ENCODE data around the gene SPATA31D1. TPM values are rescaled to one million over a fixed set of nuclear protein-coding genes. Genes with fewer than 3 reads are reported as not detected.
A peak's percentile ranks its signal among the peaks of the same experiment; 100 is the strongest.

SPATA31D1 gene
- polyA plus RNA-seq, 1 donor: not detected

DNA sequence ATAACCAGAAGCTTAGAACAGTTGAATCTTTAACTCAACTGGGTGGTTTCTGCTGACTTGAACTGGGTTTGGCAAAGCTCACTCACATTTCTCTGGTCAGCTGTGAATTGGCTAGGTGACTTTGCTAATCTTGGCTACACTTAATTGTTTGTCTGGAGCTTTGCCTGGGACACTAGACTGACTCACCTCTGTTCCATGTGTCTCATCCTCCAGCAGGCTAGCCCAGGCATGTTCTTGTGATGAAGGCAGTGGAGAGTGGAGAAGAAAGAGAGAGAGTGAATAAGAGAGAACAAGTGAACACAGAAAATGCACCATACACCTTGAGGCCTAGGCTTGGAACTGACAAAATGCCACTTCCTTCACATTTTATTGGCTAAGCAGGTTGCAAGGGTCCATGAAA lies 32.6 kb downstream of the SPATA31D1 start:
- no peak for DNase-seq

DNA sequence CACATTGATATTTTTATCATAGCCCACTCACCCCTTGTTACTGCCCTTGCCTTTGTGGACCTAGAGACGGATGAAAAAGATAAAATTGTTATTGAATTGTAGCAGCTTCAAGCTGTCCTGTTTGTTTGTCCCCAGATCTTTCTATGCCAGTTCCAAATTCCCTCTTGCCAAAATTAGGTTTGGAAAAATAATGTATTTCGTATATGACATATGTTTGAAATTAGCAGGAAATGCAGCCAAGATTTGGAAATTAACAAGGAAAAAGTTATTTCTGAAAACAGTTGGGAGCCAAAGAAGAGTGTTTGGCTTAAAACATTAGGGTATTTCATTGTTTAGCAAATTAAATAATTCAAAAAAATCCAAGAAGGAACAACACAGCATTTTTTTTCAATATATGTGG lies 33.5 kb downstream of the SPATA31D1 start:
- no peak for DNase-seq

DNA sequence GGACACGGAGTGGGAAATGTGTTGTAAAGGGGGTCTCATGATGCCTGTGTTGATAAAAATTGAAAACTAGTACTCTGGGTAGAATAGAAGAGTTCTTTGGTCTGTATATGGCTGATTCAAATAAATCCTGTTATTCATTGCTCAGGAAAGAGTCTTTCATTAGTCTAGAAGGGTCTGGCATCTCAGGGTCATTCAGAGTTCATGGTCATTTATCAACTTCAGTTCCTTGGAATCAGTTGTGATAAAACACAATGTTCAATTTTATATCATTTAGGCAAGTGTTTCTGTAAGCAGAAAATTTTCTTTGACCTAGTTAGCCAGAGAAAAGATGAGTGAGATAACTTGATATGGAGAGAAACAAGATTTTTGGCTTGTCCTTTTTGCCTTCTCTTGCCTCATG lies 36.3 kb downstream of the SPATA31D1 start:
- peak; percentile 11 for DNase-seq

DNA sequence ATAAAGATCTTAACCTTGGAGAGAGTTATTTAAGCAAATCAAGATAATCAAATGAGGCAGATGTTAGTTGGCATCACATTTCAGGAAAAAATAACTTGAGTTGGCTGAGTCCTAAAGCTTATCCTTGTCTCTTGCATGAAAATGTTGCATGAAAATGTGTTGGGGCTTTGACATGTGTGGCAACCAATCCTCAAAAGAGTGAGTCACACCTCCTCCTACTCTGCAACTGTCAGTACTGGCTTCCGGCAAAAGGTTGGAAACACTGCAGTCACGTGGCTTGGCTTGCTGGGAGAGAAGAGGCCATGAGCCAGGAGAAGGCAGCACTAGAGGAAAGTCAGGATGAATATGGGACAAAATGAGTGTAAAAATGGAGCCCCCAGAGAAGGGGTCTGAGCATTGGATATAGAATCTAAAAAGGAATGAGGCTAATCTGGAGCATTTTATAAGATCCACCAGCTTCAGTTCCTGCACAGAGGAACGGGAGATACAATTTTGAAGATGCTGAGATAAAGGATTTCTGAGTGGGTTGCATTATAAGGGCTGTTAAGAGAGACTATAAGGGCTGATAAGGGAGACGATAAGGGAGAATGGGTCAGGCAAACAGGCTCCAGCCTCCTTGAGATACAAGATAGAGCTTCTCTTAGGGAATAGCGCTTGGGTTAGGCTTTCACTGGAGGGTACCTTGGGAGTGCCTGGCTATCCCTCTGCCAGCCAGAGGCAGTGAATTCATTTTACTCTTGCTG lies 43.1 kb downstream of the SPATA31D1 start:
- DNase-seq: no peak

DNA sequence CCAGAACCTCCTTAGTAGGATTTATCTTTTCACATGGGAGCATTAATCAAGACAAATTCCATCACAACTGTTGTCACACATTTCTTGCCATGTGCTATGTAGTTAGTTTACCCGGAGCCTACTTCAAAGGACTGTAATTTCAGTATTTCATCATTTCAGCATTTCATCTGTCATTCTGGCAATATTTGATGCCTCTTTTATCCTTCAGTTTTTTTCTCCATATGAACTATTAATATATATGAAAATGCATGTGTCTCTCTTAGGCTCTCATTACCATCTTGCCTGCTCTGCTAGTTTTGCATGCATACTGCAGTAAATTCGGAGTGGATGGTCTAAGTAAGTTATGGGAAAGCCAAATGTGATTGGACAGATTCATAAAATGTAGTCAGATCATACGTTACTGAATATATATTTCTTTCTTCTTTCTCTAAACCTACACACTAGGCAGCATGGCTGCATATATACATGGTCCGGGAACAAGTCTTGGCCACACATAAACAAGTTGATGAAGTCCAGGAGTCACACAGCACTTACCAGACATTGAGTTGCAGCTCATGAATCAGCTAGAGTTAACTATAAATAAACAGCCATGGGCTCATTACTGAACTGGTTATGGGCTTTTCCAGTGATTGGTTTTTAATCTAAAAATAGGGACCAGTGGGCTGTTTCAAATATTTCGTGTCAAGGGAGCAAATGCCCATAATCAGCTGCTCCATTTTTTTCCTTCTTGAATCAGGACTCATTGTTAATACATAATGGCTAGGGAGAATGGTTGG lies 46.6 kb downstream of the SPATA31D1 start:
- DNase-seq: no peak

DNA sequence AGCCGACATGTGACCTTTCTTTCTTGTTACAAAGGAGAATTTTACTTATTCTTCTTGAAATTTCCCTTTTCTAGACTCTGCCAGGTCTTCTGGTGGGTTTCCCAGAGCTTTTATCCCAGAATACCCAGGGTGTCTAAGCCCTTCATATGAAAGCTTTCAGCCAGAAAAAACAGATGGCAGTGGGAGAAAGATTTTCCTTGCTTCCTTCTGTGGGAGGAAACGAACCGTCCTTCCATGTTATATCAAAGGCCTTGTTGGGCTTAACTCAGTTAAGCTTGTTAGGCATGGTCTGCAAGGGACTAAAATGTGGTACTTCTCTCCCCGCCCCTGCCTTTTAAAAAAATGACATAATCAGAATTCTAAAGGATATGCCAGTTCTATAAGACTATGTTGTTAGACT lies 47.5 kb downstream of the SPATA31D1 start:
- no peak for DNase-seq

DNA sequence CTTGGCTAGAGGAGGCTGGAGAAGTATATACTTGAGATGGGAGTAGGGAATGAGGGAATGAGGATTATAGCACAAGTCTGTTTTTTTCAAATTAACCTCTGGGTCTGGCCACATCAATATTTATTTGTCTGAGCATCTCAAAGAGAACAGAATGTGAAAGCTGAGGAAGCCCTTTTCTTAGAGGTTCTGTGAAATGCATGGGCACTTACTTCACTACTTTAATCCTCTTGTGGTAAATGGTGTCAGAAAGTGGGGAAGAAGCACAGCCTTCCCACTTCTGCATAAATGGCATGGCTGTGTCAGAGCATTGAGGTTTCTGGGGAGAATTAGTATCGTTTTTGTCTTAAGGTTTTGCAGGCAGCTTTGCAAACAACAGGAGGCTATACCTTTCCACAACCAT lies 48.6 kb downstream of the SPATA31D1 start:
- DNase-seq: no peak

DNA sequence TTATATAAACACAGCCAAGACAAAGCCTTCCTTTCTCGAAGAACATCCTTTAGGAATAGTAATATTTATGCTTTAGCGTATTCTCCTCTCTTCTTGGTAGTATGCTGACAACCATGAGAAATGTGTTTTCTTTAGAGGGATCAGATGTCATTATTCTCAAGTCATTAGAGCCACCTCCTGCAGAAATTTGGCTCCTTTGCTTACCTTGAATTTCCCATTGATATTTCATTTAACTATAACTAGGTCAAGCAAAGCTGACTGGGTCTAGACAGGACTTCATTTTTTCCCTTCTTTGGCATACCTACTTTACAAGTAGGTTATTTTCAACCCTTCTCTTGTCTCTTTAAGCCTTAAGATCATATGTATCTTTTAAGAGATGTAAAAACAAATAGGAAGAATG lies 50.3 kb downstream of the SPATA31D1 start:
- no peak for DNase-seq

Other genes with a start within 250 kb of the SPATA31D1 start
- gene SPATA31D4, start 60.3 kb upstream of the SPATA31D1 start, polyA plus RNA-seq (ENCODE audit: insufficient read length): not detected
- gene SPATA31D3, start 45.3 kb upstream of the SPATA31D1 start, polyA plus RNA-seq (ENCODE audit: insufficient read length): not detected